GM23338 (cell line): ENCODE results near the gene METRN. TPM values are rescaled to one million over a fixed set of nuclear protein-coding genes. Genes with fewer than 3 reads are reported as not detected.

Experiments used
- ATAC-seq: fragments of 200-7000 bp; cut with Tn5 transposase; 3 replicates; pipeline ENCODE4 v1.9.1; 2020
- DNase-seq: peaks from one replicate; pipeline ENCODE4 v3.0.0-alpha.2; 2015; ENCODE audit warnings: low spot score
- H2AFZ ChIP-seq: fragments of 200-600 bp; sonication (generic); 2 replicates; pipeline ENCODE4 v1.8.0; 2016; ENCODE audit warnings: antibody characterized with exemption, mild to moderate bottlenecking, moderate library complexity
- H3F3A ChIP-seq: fragments of 200-600 bp; sonication (generic); replicated peaks from 2 replicates; pipeline ENCODE4 v1.8.0; 2017; ENCODE audit warnings: antibody characterized with exemption, mixed run types, low read depth
- H3K27ac ChIP-seq: fragments of 200-600 bp; sonication (generic); 2 replicates; pipeline ENCODE4 v1.6.1; 2016; ENCODE audit warnings: low read depth
- H3K27me3 ChIP-seq: fragments of 200-600 bp; sonication (generic); 2 replicates; pipeline ENCODE4 v1.8.0; 2016; ENCODE audit warnings: mild to moderate bottlenecking, mixed run types, moderate library complexity; ENCODE audit not compliant: insufficient read depth
- H3K36me3 ChIP-seq: fragments of 200-600 bp; sonication (generic); 2 replicates; pipeline ENCODE4 v1.8.0; 2016; ENCODE audit warnings: mild to moderate bottlenecking; ENCODE audit not compliant: insufficient read depth
- H3K4me1 ChIP-seq: fragments of 200-600 bp; sonication (generic); 2 replicates; pipeline ENCODE4 v1.8.0; 2016; ENCODE audit warnings: mild to moderate bottlenecking, moderate library complexity; ENCODE audit not compliant: insufficient read depth
- H3K4me2 ChIP-seq: fragments of 200-600 bp; sonication (generic); 2 replicates; pipeline ENCODE4 v1.7.1; 2017; ENCODE audit warnings: mixed run types
- H3K4me3 ChIP-seq: fragments of 200-600 bp; sonication (generic); 2 replicates; pipeline ENCODE4 v1.6.1; 2016; ENCODE audit warnings: mixed run types
- H3K79me2 ChIP-seq: fragments of 200-600 bp; sonication (generic); replicated peaks from 2 replicates; pipeline ENCODE4 v1.8.0; 2017; ENCODE audit warnings: mild to moderate bottlenecking; ENCODE audit not compliant: insufficient read depth
- H3K9me2 ChIP-seq: fragments of 200-600 bp; sonication (generic); 2 replicates; pipeline ENCODE4 v1.8.0; 2017; ENCODE audit not compliant: insufficient read depth
- H4K20me1 ChIP-seq: fragments of 200-600 bp; sonication (generic); replicated peaks from 2 replicates; pipeline ENCODE4 v1.8.0; 2017; ENCODE audit warnings: mild to moderate bottlenecking; ENCODE audit not compliant: insufficient read depth
- H3K27ac Mint-ChIP-seq: 2 replicates; pipeline ENCODE4 v1.8.0; 2020; ENCODE audit warnings: inconsistent platforms, mild to moderate bottlenecking, moderate library complexity, mixed read lengths
- H3K27me3 Mint-ChIP-seq: 3 replicates; pipeline ENCODE4 v1.8.0; 2022; ENCODE audit warnings: low read depth, mild to moderate bottlenecking, moderate library complexity, mixed read lengths, inconsistent platforms; ENCODE audit not compliant: insufficient read depth, poor library complexity
- H3K36me3 Mint-ChIP-seq: 3 replicates; pipeline ENCODE4 v1.8.0; 2021; ENCODE audit warnings: low read depth, mild to moderate bottlenecking, inconsistent platforms, moderate library complexity, mixed read lengths
- H3K4me1 Mint-ChIP-seq: 3 replicates; pipeline ENCODE4 v1.8.0; 2020; ENCODE audit warnings: mild to moderate bottlenecking, inconsistent platforms, mixed read lengths
- H3K4me3 Mint-ChIP-seq: 3 replicates; pipeline ENCODE4 v1.8.0; 2021; ENCODE audit warnings: moderate library complexity, mild to moderate bottlenecking, inconsistent platforms, mixed read lengths
- H3K9me3 Mint-ChIP-seq: 3 replicates; pipeline ENCODE4 v1.8.0; 2020; ENCODE audit warnings: moderate library complexity, mild to moderate bottlenecking, inconsistent platforms, mixed read lengths
- CREB1 ChIP-seq: fragments of 250-450 bp; sonication (Bioruptor Pico); IDR thresholded peaks from 2 replicates; pipeline ENCODE4 v1.5.0; 2020; ENCODE audit warnings: low read depth, mild to moderate bottlenecking, moderate library complexity
- JUNB ChIP-seq: IDR thresholded peaks from one replicate; pipeline ENCODE4 v1.6.1; 2016; ENCODE audit warnings: antibody characterized with exemption; ENCODE audit not compliant: unreplicated experiment
- NANOG ChIP-seq: IDR thresholded peaks from 2 replicates; pipeline ENCODE4 v1.6.1; 2016; ENCODE audit warnings: antibody characterized with exemption, borderline replicate concordance
- POLR2AphosphoS5 ChIP-seq: IDR thresholded peaks from 2 replicates; pipeline ENCODE4 v1.6.1; 2016; ENCODE audit warnings: antibody characterized with exemption, low read depth
- STAT1 ChIP-seq: IDR thresholded peaks from one replicate; pipeline ENCODE4 v1.6.1; 2016; ENCODE audit warnings: antibody characterized with exemption; ENCODE audit not compliant: unreplicated experiment
- ZNF114 ChIP-seq: fragments of 250-450 bp; sonication (Bioruptor Pico); IDR thresholded peaks from 2 replicates; pipeline ENCODE4 v1.5.0; 2020; ENCODE audit warnings: mild to moderate bottlenecking, moderate library complexity
- ZNF331 ChIP-seq: fragments of 250-450 bp; sonication (Bioruptor Pico); IDR thresholded peaks from 2 replicates; pipeline ENCODE4 v1.5.0; 2020; ENCODE audit warnings: low read depth, mild to moderate bottlenecking, moderate library complexity
- polyA plus RNA-seq: library from polyadenylated mRNA; unstranded; fragments of >200 nt; fragmentation: Nextera tagmentation; extraction: Ambion mirVana; gene quantifications from 2 replicates; pipeline ENCODE4 v1.2.1, GENCODE V29; 2016
- total RNA-seq: library from RNA; depleted of rRNA; stranded (reverse); fragments of >200 nt; shearing (Covaris generic); gene quantifications from 2 replicates; pipeline ENCODE4 v1.2.3, GENCODE V29; 2014
- TF ChIP-seq, protein P1 (sequence below), 2 experiments: fragments of 200-600 bp in 1 of 2; sonication (generic) in 1 of 2; conservative IDR thresholded peaks; 2 replicates each; pipeline versions ENCODE4 v1.5.1 to v1.6.1; 2016 to 2017; ENCODE audit warnings: antibody characterized with exemption in 2 of 2, low read depth in 2 of 2, mild to moderate bottlenecking in 2 of 2, moderate library complexity in 1 of 2
- TF ChIP-seq, protein P2 (sequence below): IDR thresholded peaks from one replicate; pipeline ENCODE4 v1.6.1; 2018; ENCODE audit warnings: antibody characterized with exemption; ENCODE audit not compliant: unreplicated experiment

Gene METRN
- total and polyA plus RNA-seq, 2 experiments from 2014 or later, result 18.7 to 33.0 TPM

DNA sequence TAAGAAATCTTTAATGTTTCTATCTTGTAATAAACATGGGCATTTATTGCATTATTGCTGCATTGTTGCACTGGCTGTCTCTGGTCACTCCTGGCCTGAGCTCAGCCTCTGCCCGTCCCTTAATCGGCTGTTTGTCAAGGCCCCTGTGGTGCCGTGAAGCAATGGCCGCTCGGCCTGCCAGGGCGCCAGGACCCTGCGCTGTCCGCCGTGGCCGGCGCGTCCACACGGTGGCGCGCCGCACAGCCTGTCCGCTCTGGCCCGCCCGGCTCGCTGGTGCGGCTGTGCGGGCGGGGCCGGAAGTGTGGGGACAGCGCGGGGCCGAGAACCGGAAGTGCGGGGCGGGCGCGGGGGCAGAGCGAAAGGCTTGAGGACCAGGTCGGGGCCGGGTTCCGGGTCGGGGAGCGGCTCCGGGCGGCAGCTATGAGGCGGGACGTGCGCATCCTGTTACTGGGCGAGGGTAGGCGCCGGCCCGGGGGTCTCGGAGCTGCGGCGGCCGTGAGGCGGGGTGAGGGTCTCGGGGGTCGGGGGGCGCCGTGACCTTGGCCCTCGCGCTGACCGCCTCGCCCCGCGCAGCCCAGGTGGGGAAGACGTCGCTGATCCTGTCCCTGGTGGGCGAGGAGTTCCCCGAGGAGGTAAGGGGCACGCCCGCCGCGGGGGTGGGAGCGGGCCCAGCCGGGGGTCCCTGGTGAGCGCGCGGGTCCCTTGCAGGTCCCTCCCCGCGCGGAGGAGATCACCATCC is 47.0 kb upstream of the METRN start, which contains the start of gene RHOT2:
RHOT2 (plus strand) TSS at position 353 of the 739 bp plus-strand sequence; CDS start at position 421, 68 bp downstream.
- no peaks in the 10 kb centered on the region for H3K27me3 ChIP-seq
- Mint-ChIP-seq H3K4me1 (no peaks in the 10 kb centered on the region), H3K27me3 (peaks cover 2% of the 10 kb centered on the region), H3K9me3 (no peaks in the 10 kb centered on the region; the same call in 2 of the 3 replicates), H3K27ac (no peak within 1 kb of the TSS; the same call in 1 of the 2 replicates), H3K36me3 (peaks cover 26% of the 10 kb centered on the region), H3K4me3 (peak within 1 kb of the TSS; percentile 71)
- peaks cover 3% of the 10 kb centered on the region for H4K20me1 ChIP-seq
- peak; percentile 93 for ATAC-seq
- peak; percentile 97 for DNase-seq
- no peak within 1 kb of the TSS for H2AFZ ChIP-seq
- peaks cover 11% of the 10 kb centered on the region; the same call in 1 of the 2 replicates for H3K36me3 ChIP-seq
- H3K4me1 ChIP-seq, result no peaks in the 10 kb centered on the region
- TF ChIP-seq CREB1 (CRISPR knock-in tag) (peak; percentile 73), POLR2AphosphoS5 (peak; percentile 80), NANOG (no peak), JUNB (no peak), ZNF114 (CRISPR knock-in tag) (no peak)
- TF ChIP-seq, protein P1, sequence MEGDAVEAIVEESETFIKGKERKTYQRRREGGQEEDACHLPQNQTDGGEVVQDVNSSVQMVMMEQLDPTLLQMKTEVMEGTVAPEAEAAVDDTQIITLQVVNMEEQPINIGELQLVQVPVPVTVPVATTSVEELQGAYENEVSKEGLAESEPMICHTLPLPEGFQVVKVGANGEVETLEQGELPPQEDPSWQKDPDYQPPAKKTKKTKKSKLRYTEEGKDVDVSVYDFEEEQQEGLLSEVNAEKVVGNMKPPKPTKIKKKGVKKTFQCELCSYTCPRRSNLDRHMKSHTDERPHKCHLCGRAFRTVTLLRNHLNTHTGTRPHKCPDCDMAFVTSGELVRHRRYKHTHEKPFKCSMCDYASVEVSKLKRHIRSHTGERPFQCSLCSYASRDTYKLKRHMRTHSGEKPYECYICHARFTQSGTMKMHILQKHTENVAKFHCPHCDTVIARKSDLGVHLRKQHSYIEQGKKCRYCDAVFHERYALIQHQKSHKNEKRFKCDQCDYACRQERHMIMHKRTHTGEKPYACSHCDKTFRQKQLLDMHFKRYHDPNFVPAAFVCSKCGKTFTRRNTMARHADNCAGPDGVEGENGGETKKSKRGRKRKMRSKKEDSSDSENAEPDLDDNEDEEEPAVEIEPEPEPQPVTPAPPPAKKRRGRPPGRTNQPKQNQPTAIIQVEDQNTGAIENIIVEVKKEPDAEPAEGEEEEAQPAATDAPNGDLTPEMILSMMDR (conservative IDR thresholded peaks at IDR 0.05; ENCODE audit: low read depth in 2 of 2), result peak; percentile 69 to 83
- TF ChIP-seq, protein P2, sequence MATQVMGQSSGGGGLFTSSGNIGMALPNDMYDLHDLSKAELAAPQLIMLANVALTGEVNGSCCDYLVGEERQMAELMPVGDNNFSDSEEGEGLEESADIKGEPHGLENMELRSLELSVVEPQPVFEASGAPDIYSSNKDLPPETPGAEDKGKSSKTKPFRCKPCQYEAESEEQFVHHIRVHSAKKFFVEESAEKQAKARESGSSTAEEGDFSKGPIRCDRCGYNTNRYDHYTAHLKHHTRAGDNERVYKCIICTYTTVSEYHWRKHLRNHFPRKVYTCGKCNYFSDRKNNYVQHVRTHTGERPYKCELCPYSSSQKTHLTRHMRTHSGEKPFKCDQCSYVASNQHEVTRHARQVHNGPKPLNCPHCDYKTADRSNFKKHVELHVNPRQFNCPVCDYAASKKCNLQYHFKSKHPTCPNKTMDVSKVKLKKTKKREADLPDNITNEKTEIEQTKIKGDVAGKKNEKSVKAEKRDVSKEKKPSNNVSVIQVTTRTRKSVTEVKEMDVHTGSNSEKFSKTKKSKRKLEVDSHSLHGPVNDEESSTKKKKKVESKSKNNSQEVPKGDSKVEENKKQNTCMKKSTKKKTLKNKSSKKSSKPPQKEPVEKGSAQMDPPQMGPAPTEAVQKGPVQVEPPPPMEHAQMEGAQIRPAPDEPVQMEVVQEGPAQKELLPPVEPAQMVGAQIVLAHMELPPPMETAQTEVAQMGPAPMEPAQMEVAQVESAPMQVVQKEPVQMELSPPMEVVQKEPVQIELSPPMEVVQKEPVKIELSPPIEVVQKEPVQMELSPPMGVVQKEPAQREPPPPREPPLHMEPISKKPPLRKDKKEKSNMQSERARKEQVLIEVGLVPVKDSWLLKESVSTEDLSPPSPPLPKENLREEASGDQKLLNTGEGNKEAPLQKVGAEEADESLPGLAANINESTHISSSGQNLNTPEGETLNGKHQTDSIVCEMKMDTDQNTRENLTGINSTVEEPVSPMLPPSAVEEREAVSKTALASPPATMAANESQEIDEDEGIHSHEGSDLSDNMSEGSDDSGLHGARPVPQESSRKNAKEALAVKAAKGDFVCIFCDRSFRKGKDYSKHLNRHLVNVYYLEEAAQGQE, result no peak
- no peaks in the 10 kb centered on the region for H3K9me2 ChIP-seq
- H3K79me2 ChIP-seq, result peaks cover 16% of the 10 kb centered on the region
- 0 out of 2 replicates have a peak within 1 kb of the TSS, but pooled peaks have one; percentile 45 for H3K27ac ChIP-seq
- H3K4me2 ChIP-seq, result peak within 1 kb of the TSS; percentile 88
- H3K4me3 ChIP-seq, result peak within 1 kb of the TSS; percentile 91
- peaks cover 7% of the 10 kb centered on the region; the same call in 1 of the 2 replicates for H3F3A ChIP-seq

DNA sequence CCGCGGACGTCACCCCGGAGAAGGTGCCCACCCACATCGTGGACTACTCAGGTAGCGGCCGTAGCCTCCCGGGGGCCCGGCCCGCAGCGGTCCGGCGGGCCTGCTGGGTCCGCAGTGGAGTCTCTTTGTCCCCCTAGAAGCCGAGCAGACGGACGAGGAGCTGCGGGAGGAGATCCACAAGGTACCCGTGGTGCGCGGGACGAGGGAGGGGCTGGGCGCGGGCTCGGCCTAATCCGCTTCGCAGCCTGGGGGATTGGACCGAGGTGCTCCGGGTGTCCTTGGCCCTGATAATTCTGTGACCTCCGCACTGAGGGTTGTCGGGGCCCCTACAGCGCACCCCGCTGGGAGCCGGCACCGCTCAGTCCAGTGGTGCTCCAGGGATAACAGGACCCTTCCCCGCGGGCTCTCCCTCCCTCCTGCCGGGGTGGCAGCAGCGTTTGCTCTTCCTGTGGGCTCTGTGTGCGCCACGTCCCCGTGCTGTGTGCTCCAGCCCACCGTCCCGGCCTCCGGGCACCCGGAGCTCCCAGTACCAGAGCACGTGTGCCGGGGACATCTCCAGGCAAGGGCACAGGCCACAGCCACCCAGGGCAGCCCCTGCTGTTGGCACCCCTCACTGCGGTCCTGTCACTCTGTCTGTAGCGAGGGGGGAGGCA is 46.3 kb upstream of the METRN start:
- Histone ChIP-seq H3K4me3 (peak overlapping the region; percentile 91), H3K36me3 (peaks cover 11% of the 10 kb centered on the region; the same call in 1 of the 2 replicates), H3F3A (peaks cover 9% of the 10 kb centered on the region; the same call in 1 of the 2 replicates), H3K27ac (no peak overlapping the region), H4K20me1 (peaks cover 3% of the 10 kb centered on the region), H2AFZ (no peak overlapping the region), H3K9me2 (no peaks in the 10 kb centered on the region), H3K27me3 (no peaks in the 10 kb centered on the region), H3K4me2 (peak overlapping the region; percentile 88), H3K79me2 (peaks cover 16% of the 10 kb centered on the region), H3K4me1 (no peaks in the 10 kb centered on the region)
- H3K4me1 Mint-ChIP-seq, result no peaks in the 10 kb centered on the region
- DNase-seq (no peak), ATAC-seq (peak; percentile 12)
- H3K9me3 Mint-ChIP-seq, result no peaks in the 10 kb centered on the region; the same call in 2 of the 3 replicates
- peaks cover 24% of the 10 kb centered on the region for H3K36me3 Mint-ChIP-seq
- H3K4me3 Mint-ChIP-seq, result peak overlapping the region; percentile 71
- H3K27ac Mint-ChIP-seq, result no peak overlapping the region
- H3K27me3 Mint-ChIP-seq, result peaks cover 2% of the 10 kb centered on the region
- TF ChIP-seq, protein P2, result no peak
- TF ChIP-seq ZNF114 (CRISPR knock-in tag) (no peak), STAT1 (no peak), NANOG (no peak), ZNF331 (CRISPR knock-in tag) (no peak), CREB1 (CRISPR knock-in tag) (no peak), POLR2AphosphoS5 (no peak)
